Neural cell (in vitro differentiated cells): ENCODE data around the gene POLR3E.

Source experiments
- POLR2AphosphoS5 ChIP-seq: IDR thresholded peaks from 2 replicates; pipeline ENCODE4 v1.6.1; 2012
- TF ChIP-seq, protein P1 (sequence below): fragments of 450-650 bp; IDR thresholded peaks from 2 replicates; pipeline ENCODE4 v1.5.1; 2014; ENCODE audit warnings: antibody characterized with exemption, mild to moderate bottlenecking, moderate library complexity; ENCODE audit not compliant: poor library complexity, severe bottlenecking

DNA sequence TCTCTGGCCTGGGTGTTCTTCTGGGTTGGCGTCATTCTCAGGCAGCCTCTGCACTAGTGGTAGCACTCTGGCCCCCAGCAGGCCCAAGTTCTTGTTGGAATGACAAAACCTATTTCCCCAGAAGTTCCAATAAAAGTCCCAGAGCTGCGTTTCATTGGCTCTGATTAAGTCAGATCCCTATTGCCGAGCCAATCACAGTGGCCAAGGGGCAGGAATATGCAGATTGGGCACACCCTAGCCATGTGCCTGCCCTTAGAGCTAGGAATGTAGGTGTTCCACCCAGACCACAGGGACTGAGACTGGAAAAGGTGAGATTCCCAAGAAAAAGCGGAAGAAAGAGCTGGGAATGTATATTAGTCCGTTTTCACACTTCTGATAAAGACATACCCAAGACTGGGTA lies 44.9 kb upstream of the POLR3E start:
- TF ChIP-seq, protein P1, sequence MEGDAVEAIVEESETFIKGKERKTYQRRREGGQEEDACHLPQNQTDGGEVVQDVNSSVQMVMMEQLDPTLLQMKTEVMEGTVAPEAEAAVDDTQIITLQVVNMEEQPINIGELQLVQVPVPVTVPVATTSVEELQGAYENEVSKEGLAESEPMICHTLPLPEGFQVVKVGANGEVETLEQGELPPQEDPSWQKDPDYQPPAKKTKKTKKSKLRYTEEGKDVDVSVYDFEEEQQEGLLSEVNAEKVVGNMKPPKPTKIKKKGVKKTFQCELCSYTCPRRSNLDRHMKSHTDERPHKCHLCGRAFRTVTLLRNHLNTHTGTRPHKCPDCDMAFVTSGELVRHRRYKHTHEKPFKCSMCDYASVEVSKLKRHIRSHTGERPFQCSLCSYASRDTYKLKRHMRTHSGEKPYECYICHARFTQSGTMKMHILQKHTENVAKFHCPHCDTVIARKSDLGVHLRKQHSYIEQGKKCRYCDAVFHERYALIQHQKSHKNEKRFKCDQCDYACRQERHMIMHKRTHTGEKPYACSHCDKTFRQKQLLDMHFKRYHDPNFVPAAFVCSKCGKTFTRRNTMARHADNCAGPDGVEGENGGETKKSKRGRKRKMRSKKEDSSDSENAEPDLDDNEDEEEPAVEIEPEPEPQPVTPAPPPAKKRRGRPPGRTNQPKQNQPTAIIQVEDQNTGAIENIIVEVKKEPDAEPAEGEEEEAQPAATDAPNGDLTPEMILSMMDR: no peak
- TF ChIP-seq POLR2AphosphoS5: no peak
